ENCODE data around the gene PIMREG. TPM values are rescaled to one million over a fixed set of nuclear protein-coding genes. Genes with fewer than 3 reads are reported as not detected.
A peak's percentile ranks its signal among the peaks of the same experiment; 100 is the strongest.

PIMREG gene
- polyA plus RNA-seq, 3 donors = 19.5 to 29.9 (median 29.4) TPM

GRCh38 chr17:6455321-6455705 lies 11.1 kb downstream of the PIMREG start:
- peak in 8 of 11 donors; percentile 41 to 50 (median 47) for DNase-seq (ENCODE audit: extremely low read depth in 1 of 11, low read depth in 9 of 11, low spot score in 4 of 11)

GRCh38 chr17:6456321-6456720 lies 12.1 kb downstream of the PIMREG start:
- no peak for DNase-seq (ENCODE audit: extremely low read depth in 1 of 11, low read depth in 9 of 11, low spot score in 4 of 11)

GRCh38 chr17:6456914-6457687 lies 12.8 kb downstream of the PIMREG start:
- DNase-seq (ENCODE audit: extremely low read depth in 1 of 11, low read depth in 9 of 11, low spot score in 4 of 11) = no peak

- DNase-seq (ENCODE audit: extremely low read depth in 1 of 11, low read depth in 9 of 11, low spot score in 4 of 11) = no peak
Measured at GRCh38 chr17:6457688-6458459, 13.6 kb downstream of the PIMREG start.

- DNase-seq (ENCODE audit: extremely low read depth in 1 of 11, low read depth in 9 of 11, low spot score in 4 of 11) = no peak
Measured at GRCh38 chr17:6458460-6458950, 14.2 kb downstream of the PIMREG start.

- no peak for DNase-seq (ENCODE audit: extremely low read depth in 1 of 11, low read depth in 9 of 11, low spot score in 4 of 11)
Measured at GRCh38 chr17:6460531-6461161, 16.4 kb downstream of the PIMREG start.

GRCh38 chr17:6461246-6461645 lies 17.0 kb downstream of the PIMREG start:
- DNase-seq (ENCODE audit: extremely low read depth in 1 of 11, low read depth in 9 of 11, low spot score in 4 of 11) = no peak

GRCh38 chr17:6461792-6462524 lies 17.7 kb downstream of the PIMREG start:
- DNase-seq (ENCODE audit: extremely low read depth in 1 of 11, low read depth in 9 of 11, low spot score in 4 of 11) = no peak

GRCh38 chr17:6462692-6463091 lies 18.4 kb downstream of the PIMREG start:
- DNase-seq (ENCODE audit: extremely low read depth in 1 of 11, low read depth in 9 of 11, low spot score in 4 of 11) = no peak

GRCh38 chr17:6463616-6464445 lies 19.6 kb downstream of the PIMREG start:
- no peak for DNase-seq (ENCODE audit: extremely low read depth in 1 of 11, low read depth in 9 of 11, low spot score in 4 of 11)

GRCh38 chr17:6464446-6465041 lies 20.3 kb downstream of the PIMREG start:
- no peak for DNase-seq (ENCODE audit: extremely low read depth in 1 of 11, low read depth in 9 of 11, low spot score in 4 of 11)

- DNase-seq (ENCODE audit: extremely low read depth in 1 of 11, low read depth in 9 of 11, low spot score in 4 of 11) = no peak
Measured at GRCh38 chr17:6465206-6466003, 21.1 kb downstream of the PIMREG start.

- no peak for DNase-seq (ENCODE audit: extremely low read depth in 1 of 11, low read depth in 9 of 11, low spot score in 4 of 11)
Measured at GRCh38 chr17:6467567-6467966, 23.3 kb downstream of the PIMREG start.

GRCh38 chr17:6468051-6468790 lies 24.0 kb downstream of the PIMREG start:
- no peak for DNase-seq (ENCODE audit: extremely low read depth in 1 of 11, low read depth in 9 of 11, low spot score in 4 of 11)

- DNase-seq (ENCODE audit: extremely low read depth in 1 of 11, low read depth in 9 of 11, low spot score in 4 of 11) = no peak
Measured at GRCh38 chr17:6470146-6470718, 26.0 kb downstream of the PIMREG start.
